ENCODE measurements around the gene SERPINA6. TPM values are rescaled to one million over a fixed set of nuclear protein-coding genes. Genes with fewer than 3 reads are reported as not detected.
"Not testable (repeated sequence)": the region's sequence is repeated elsewhere in the genome, so short reads cannot be mapped to it uniquely, and the experiment has no call there.

Gene SERPINA6
- total and polyA plus RNA-seq, 2 donors (not counting 1 experiment from before 2014, with no cell fraction given) = not detected

GRCh38 chr14:94346841-94347240, 23.7 kb upstream of the SERPINA6 start:
- no peak overlapping the region for H3K4me2 ChIP-seq (replicated peaks; ENCODE audit: low read depth, low read length, poor library complexity, severe bottlenecking)
- ATAC-seq (ENCODE audit: low read depth) (no peak), DNase-seq (no peak)
- H3K4me1 ChIP-seq (ENCODE audit: control insufficient read depth in 2 of 2, insufficient read depth in 2 of 2, low read length in 2 of 2) = peaks cover 0 to 15% of the 10 kb centered on the region in 2 donors
- TF ChIP-seq, protein P1, sequence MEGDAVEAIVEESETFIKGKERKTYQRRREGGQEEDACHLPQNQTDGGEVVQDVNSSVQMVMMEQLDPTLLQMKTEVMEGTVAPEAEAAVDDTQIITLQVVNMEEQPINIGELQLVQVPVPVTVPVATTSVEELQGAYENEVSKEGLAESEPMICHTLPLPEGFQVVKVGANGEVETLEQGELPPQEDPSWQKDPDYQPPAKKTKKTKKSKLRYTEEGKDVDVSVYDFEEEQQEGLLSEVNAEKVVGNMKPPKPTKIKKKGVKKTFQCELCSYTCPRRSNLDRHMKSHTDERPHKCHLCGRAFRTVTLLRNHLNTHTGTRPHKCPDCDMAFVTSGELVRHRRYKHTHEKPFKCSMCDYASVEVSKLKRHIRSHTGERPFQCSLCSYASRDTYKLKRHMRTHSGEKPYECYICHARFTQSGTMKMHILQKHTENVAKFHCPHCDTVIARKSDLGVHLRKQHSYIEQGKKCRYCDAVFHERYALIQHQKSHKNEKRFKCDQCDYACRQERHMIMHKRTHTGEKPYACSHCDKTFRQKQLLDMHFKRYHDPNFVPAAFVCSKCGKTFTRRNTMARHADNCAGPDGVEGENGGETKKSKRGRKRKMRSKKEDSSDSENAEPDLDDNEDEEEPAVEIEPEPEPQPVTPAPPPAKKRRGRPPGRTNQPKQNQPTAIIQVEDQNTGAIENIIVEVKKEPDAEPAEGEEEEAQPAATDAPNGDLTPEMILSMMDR (IDR thresholded peaks at IDR 0.05) = no peak
- TF ChIP-seq EZH2 (IDR thresholded peaks at IDR 0.05; ENCODE audit: borderline replicate concordance, insufficient read depth, low read depth, low read length, poor library complexity, severe bottlenecking) = no peak
- H3K27me3 ChIP-seq (replicated peaks in 1 of 4; ENCODE audit: control extremely low read depth in 1 of 4, control insufficient read depth in 3 of 4, insufficient read depth in 4 of 4, low read length in 3 of 4) = no peaks in the 10 kb centered on the region
- H3K27me3 Mint-ChIP-seq = no peaks in the 10 kb centered on the region
- H3K27ac ChIP-seq (ENCODE audit: low read length in 2 of 2) = peak overlapping the region; percentile 28 to 74
- H3K4me3 ChIP-seq (ENCODE audit: control extremely low read depth in 1 of 5, extremely low read depth in 1 of 5, insufficient read depth in 1 of 5, low read depth in 2 of 5, low read length in 4 of 5) = no peak overlapping the region
- H3K9me3 Mint-ChIP-seq (ENCODE audit: insufficient read depth) = peaks cover 2% of the 10 kb centered on the region
- H3K9me3 ChIP-seq (ENCODE audit: control extremely low read depth in 1 of 3, control insufficient read depth in 2 of 3, insufficient read depth in 1 of 3, low read length in 2 of 3) = peaks cover 0 to 22% (median 0%) of the 10 kb centered on the region in 3 donors
- no peak overlapping the region for H3K9ac ChIP-seq (ENCODE audit: low read length)
- peaks cover 23% of the 10 kb centered on the region for H3K4me1 Mint-ChIP-seq
- no peaks in the 10 kb centered on the region for H4K20me1 ChIP-seq (ENCODE audit: control insufficient read depth, insufficient read depth, low read length, poor library complexity, severe bottlenecking)
- H3K4me3 Mint-ChIP-seq = peak overlapping the region; percentile 13
- intact Hi-C loops (cut with micrococcal nuclease) = loop anchor here (10.0 kb wide), 1 partner anchor 138 kb away; no protein-coding TSS in a partner anchor
- ChIA-PET POLR2A (interaction anchor here (0.6 kb wide), 1 partner anchor 21 kb away, joined by 3 read pairs; no protein-coding TSS in a partner anchor), CTCF (interaction anchor here (0.6 kb wide), 1 partner anchor 1308 kb away, joined by 3 read pairs; no protein-coding TSS in a partner anchor)
- H3K27ac Mint-ChIP-seq = peak overlapping the region; percentile 87
- H2AFZ ChIP-seq (ENCODE audit: insufficient read depth, low read depth, low read length, poor library complexity, severe bottlenecking) = no peak overlapping the region
- WGBS (ENCODE audit: insufficient coverage) = 96% methylated on average over 3 of the region's 5 CpGs
- no peaks in the 10 kb centered on the region for H3K36me3 ChIP-seq (replicated peaks in 1 of 2; ENCODE audit: control extremely low read depth in 1 of 2, control insufficient read depth in 1 of 2, extremely low read depth in 1 of 2, insufficient read depth in 2 of 2, low read length in 1 of 2)
- no peaks in the 10 kb centered on the region for H3K79me2 ChIP-seq (ENCODE audit: control insufficient read depth, insufficient read depth, low read length)

DNA sequence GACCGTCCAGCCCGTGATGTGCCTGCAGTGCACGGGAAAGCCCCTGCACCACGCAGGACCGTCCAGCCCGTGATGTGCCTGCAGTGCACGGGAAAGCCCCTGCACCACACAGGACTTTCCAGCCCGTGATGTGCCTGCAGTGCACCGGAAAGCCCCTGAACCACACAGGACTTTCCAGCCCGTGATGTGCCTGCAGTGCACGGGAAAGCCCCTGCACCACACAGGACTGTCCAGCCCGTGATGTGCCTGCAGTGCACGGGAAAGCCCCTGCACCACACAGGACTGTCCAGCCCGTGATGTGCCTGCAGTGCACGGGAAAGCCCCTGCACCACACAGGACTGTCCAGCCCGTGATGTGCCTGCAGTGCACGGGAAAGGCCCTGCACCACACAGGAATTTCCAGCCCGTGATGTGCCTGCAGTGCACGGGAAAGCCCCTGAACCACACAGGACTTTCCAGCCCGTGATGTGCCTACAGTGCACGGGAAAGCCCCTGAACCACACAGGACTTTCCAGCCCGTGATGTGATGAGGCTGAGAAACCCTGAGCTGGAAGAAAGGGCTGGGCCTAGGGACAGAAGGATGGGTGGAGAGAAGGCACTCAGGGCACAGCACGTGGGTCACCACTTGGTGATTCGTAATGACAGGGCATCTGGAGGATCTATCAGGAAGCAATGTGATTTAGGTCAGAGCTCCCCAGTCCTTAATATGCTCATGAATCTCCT, 23.1 kb upstream of the SERPINA6 start:
- H3K9me3 ChIP-seq (ENCODE audit: control extremely low read depth in 1 of 3, control insufficient read depth in 2 of 3, insufficient read depth in 1 of 3, low read length in 2 of 3) = peaks cover 0 to 22% (median 0%) of the 10 kb centered on the region in 3 donors
- H4K20me1 ChIP-seq (ENCODE audit: control insufficient read depth, insufficient read depth, low read length, poor library complexity, severe bottlenecking); H3K4me3 ChIP-seq (ENCODE audit: control extremely low read depth in 1 of 5, extremely low read depth in 1 of 5, insufficient read depth in 1 of 5, low read depth in 2 of 5, low read length in 4 of 5); H2AFZ ChIP-seq (ENCODE audit: insufficient read depth, low read depth, low read length, poor library complexity, severe bottlenecking); H3K36me3 ChIP-seq (replicated peaks in 1 of 2; ENCODE audit: control extremely low read depth in 1 of 2, control insufficient read depth in 1 of 2, extremely low read depth in 1 of 2, insufficient read depth in 2 of 2, low read length in 1 of 2); H3K79me2 ChIP-seq (ENCODE audit: control insufficient read depth, insufficient read depth, low read length); H3K27me3 ChIP-seq (replicated peaks in 1 of 4; ENCODE audit: control extremely low read depth in 1 of 4, control insufficient read depth in 3 of 4, insufficient read depth in 4 of 4, low read length in 3 of 4); H3K4me2 ChIP-seq (replicated peaks; ENCODE audit: low read depth, low read length, poor library complexity, severe bottlenecking); H3K27me3 Mint-ChIP-seq; POLR2A ChIA-PET; H3K9me3 Mint-ChIP-seq (ENCODE audit: insufficient read depth); H3K9ac ChIP-seq (ENCODE audit: low read length): not testable (repeated sequence)
- H3K27ac ChIP-seq (ENCODE audit: low read length in 2 of 2) = peak overlapping the region; percentile 28 to 74
- Mint-ChIP-seq H3K27ac (peak overlapping the region; percentile 87), H3K4me1 (peaks cover 24% of the 10 kb centered on the region), H3K4me3 (peak overlapping the region; percentile 13)
- intact Hi-C loops (cut with micrococcal nuclease) = loop anchor here (10.0 kb wide), 1 partner anchor 139 kb away; no protein-coding TSS in a partner anchor
- CTCF ChIA-PET = interaction anchor here (0.6 kb wide), 1 partner anchor 1309 kb away, joined by 3 read pairs; no protein-coding TSS in a partner anchor
- DNase-seq = peak; percentile 72
- peaks cover 0 to 15% of the 10 kb centered on the region in 2 donors for H3K4me1 ChIP-seq (ENCODE audit: control insufficient read depth in 2 of 2, insufficient read depth in 2 of 2, low read length in 2 of 2)
- peak; percentile 77 for ATAC-seq (ENCODE audit: low read depth)
- 60% methylated on average over 16 of the region's 24 CpGs for WGBS (ENCODE audit: insufficient coverage)

All from B cell (primary cell).